SK-N-SH (cell line): ENCODE data around the gene ARHGAP27. TPM values are rescaled to one million over a fixed set of nuclear protein-coding genes. Genes with fewer than 3 reads are reported as not detected.

ENCODE experiments used
- CTCF ChIA-PET: fragments of 300-600, 350-600 bp; formaldehyde crosslinking; extraction: SDS; loops from one replicate; lab custom pipeline; 2021; lab: Yijun Ruan, JAX
- POLR2A ChIA-PET: fragments of 350-600 bp; sonication (Branson Sonifier 250); formaldehyde crosslinking; extraction: SDS; loops from one replicate; lab custom pipeline; 2020; ENCODE audit warnings: antibody characterized with exemption, inconsistent platforms; lab: Yijun Ruan, JAX
- DNase-seq: peaks from one replicate; pipeline ENCODE4 v3.0.0; 2012
- H2AFZ ChIP-seq: fragments of 200-600 bp; sonication (generic); 2 replicates; pipeline ENCODE4 v1.8.1; 2016; ENCODE audit warnings: antibody characterized with exemption, mild to moderate bottlenecking, low read depth
- H3F3A ChIP-seq: fragments of 200-600 bp; sonication (generic); replicated peaks from 2 replicates; pipeline ENCODE3; 2016; ENCODE audit warnings: antibody characterized with exemption, mild to moderate bottlenecking; ENCODE audit not compliant: insufficient read depth
- H3K27ac ChIP-seq, 2 experiments: fragments of 200-500 bp in 1 of 2; fragments of 200-600 bp in 1 of 2; sonication (Bioruptor generic) in 1 of 2; sonication (generic), shearing (Covaris generic) in 1 of 2; 2 replicates each; pipeline versions ENCODE4 v1.5.1 to v1.6.1; 2014 to 2016; ENCODE audit warnings: low read depth in 2 of 2, inconsistent platforms in 1 of 2, low read length in 1 of 2, mild to moderate bottlenecking in 1 of 2, mixed read lengths in 1 of 2
- H3K27me3 ChIP-seq: fragments of 200-600 bp; sonication (generic), shearing (Covaris generic); 2 replicates; pipeline ENCODE4 v1.6.1; 2016; ENCODE audit warnings: mixed run types; ENCODE audit not compliant: insufficient read depth
- H3K36me3 ChIP-seq, 2 experiments: fragments of 200-500 bp in 1 of 2; fragments of 200-600 bp in 1 of 2; sonication (Bioruptor generic) in 1 of 2; sonication (generic) in 1 of 2; replicated peaks in 1 of 2; 2 replicates each; pipeline versions ENCODE3 to v1.5.1; 2014 to 2016; ENCODE audit warnings: low read length in 1 of 2, mild to moderate bottlenecking in 1 of 2; ENCODE audit not compliant: insufficient read depth in 2 of 2, control insufficient read depth in 1 of 2
- H3K4me1 ChIP-seq, 2 experiments: fragments of 200-500 bp in 1 of 2; fragments of 200-600 bp in 1 of 2; sonication (Bioruptor generic) in 1 of 2; sonication (generic), shearing (Covaris generic) in 1 of 2; 2 replicates each; pipeline versions ENCODE4 v1.5.1 to v1.6.1; 2014 to 2016; ENCODE audit warnings: low read depth in 1 of 2, low read length in 1 of 2, mixed run types in 1 of 2; ENCODE audit not compliant: insufficient read depth in 2 of 2, control insufficient read depth in 1 of 2
- H3K4me2 ChIP-seq: fragments of 200-600 bp; sonication (generic), shearing (Covaris generic); 2 replicates; pipeline ENCODE4 v1.6.1; 2017; ENCODE audit warnings: mixed run types
- H3K4me3 ChIP-seq, 2 experiments: fragments of 200-500 bp in 1 of 2; fragments of 200-600 bp in 1 of 2; sonication (Bioruptor generic) in 1 of 2; sonication (generic), shearing (Covaris generic) in 1 of 2; 2 replicates each; pipeline versions ENCODE4 v1.5.1 to v1.8.1; 2014 to 2016; ENCODE audit warnings: low read depth in 2 of 2, inconsistent platforms in 1 of 2, low read length in 1 of 2, mild to moderate bottlenecking in 1 of 2, mixed read lengths in 1 of 2, moderate library complexity in 1 of 2
- H3K79me2 ChIP-seq: fragments of 200-600 bp; sonication (generic); 2 replicates; pipeline ENCODE4 v1.8.1; 2017; ENCODE audit warnings: mild to moderate bottlenecking; ENCODE audit not compliant: insufficient read depth
- H3K9ac ChIP-seq: fragments of 200-600 bp; sonication (generic); 2 replicates; pipeline ENCODE4 v1.6.1; 2017; ENCODE audit warnings: mixed run types
- H3K9me2 ChIP-seq: fragments of 200-600 bp; sonication (generic); 2 replicates; pipeline ENCODE4 v1.6.1; 2017; ENCODE audit warnings: mixed run types
- H3K9me3 ChIP-seq: fragments of 200-600 bp; sonication (generic); 2 replicates; pipeline ENCODE4 v1.6.1; 2017; ENCODE audit warnings: mixed run types, mild to moderate bottlenecking, moderate library complexity
- H4K20me1 ChIP-seq: fragments of 200-600 bp; sonication (generic); 2 replicates; pipeline ENCODE4 v1.6.1; 2017; ENCODE audit warnings: mild to moderate bottlenecking, mixed run types; ENCODE audit not compliant: insufficient read depth
- CHD2 ChIP-seq: fragments of 150-350 bp; IDR thresholded peaks from 2 replicates; pipeline ENCODE4 v1.6.1; 2018; ENCODE audit warnings: low read length; ENCODE audit not compliant: partially characterized antibody
- CTCF ChIP-seq: fragments of 200-600 bp; sonication (generic); IDR thresholded peaks from 2 replicates; pipeline ENCODE4 v1.6.1; 2017; ENCODE audit warnings: antibody characterized with exemption, mild to moderate bottlenecking, moderate library complexity
- EZH2phosphoT487 ChIP-seq: fragments of 200-600 bp; sonication (generic); IDR thresholded peaks from 2 replicates; pipeline ENCODE4 v1.6.1; 2017; ENCODE audit warnings: low read depth, mixed run types, mild to moderate bottlenecking, antibody characterized with exemption, moderate library complexity, borderline replicate concordance
- IRF3 ChIP-seq: fragments of 150-350 bp; IDR thresholded peaks from 2 replicates; pipeline ENCODE4 v1.6.1; 2016; ENCODE audit warnings: mild to moderate bottlenecking, low read depth, low read length
- JUND ChIP-seq: IDR thresholded peaks from 2 replicates; pipeline ENCODE4 v1.4.0; 2012
- MAX ChIP-seq: IDR thresholded peaks from 2 replicates; pipeline ENCODE4 v1.4.0; 2012; ENCODE audit warnings: low read depth
- NFIC ChIP-seq: IDR thresholded peaks from 2 replicates; pipeline ENCODE4 v1.4.0; 2012; ENCODE audit warnings: borderline replicate concordance
- POLR2AphosphoS5 ChIP-seq: IDR thresholded peaks from 2 replicates; pipeline ENCODE4 v1.6.1; 2012; ENCODE audit warnings: low read depth, low read length
- RCOR1 ChIP-seq: fragments of 150-350 bp; IDR thresholded peaks from 2 replicates; pipeline ENCODE4 v1.6.1; 2017; ENCODE audit warnings: antibody characterized with exemption, low read length
- REST ChIP-seq: IDR thresholded peaks from 2 replicates; pipeline ENCODE4 v1.6.1; 2012; ENCODE audit warnings: mild to moderate bottlenecking, low read depth, low read length, moderate library complexity
- RFX5 ChIP-seq: IDR thresholded peaks from 2 replicates; pipeline ENCODE4 v1.6.1; 2012; ENCODE audit warnings: mild to moderate bottlenecking, improper control_type of control experiment, low read length
- ZBTB33 ChIP-seq: IDR thresholded peaks from 2 replicates; pipeline ENCODE4 v1.4.0; 2012; ENCODE audit warnings: low read depth, borderline replicate concordance
- WGBS: methylation state at CpG from one replicate; pipeline ENCODE4 v1.1.6; 2017; ENCODE audit warnings: low lambda C conversion rate; 5-methylcytosine and 5-hydroxymethylcytosine counted together
- polyA plus RNA-seq, 3 experiments: library from polyadenylated mRNA; depleted of rRNA; stranded (reverse); fragments of >200 nt; gene quantifications; 2 replicates each; pipeline ENCODE4 v1.2.3, GENCODE V29; 2012

ARHGAP27 gene
- polyA plus RNA-seq, 1 of the 3 experiments (the other 2 are of a cell fraction) = 2.1 TPM

- no peaks in the 10 kb centered on the region for H3K9me2 ChIP-seq
- no peak overlapping the region for H3K4me2 ChIP-seq
- no peak for DNase-seq
- no peaks in the 10 kb centered on the region for H3K79me2 ChIP-seq
- H3K4me1 ChIP-seq = no peaks in the 10 kb centered on the region
- no peak overlapping the region for H2AFZ ChIP-seq
- H3K4me3 ChIP-seq = no peak overlapping the region
- POLR2A ChIA-PET = no interaction called here
- 91% methylated on average over 2 of the region's 2 CpGs for WGBS
- no peaks in the 10 kb centered on the region for H3K27me3 ChIP-seq
- CTCF ChIA-PET = no interaction called here
- TF ChIP-seq REST = no peak
- TF ChIP-seq IRF3 = no peak
- no peak for TF ChIP-seq POLR2AphosphoS5
- no peak for TF ChIP-seq ZBTB33
- no peak for TF ChIP-seq RFX5
- TF ChIP-seq EZH2phosphoT487 = no peak
- TF ChIP-seq RCOR1 = no peak
- TF ChIP-seq JUND = no peak
- no peak for TF ChIP-seq CTCF
- no peak for TF ChIP-seq CHD2
- TF ChIP-seq MAX = no peak
- no peak for TF ChIP-seq NFIC
- H4K20me1 ChIP-seq = no peaks in the 10 kb centered on the region
- H3K9ac ChIP-seq = no peak overlapping the region
- H3K36me3 ChIP-seq = no peaks in the 10 kb centered on the region
- no peak overlapping the region for H3K27ac ChIP-seq
- no peaks in the 10 kb centered on the region for H3F3A ChIP-seq
- peaks cover 7% of the 10 kb centered on the region for H3K9me3 ChIP-seq
These were observed 80.8 kb downstream of the ARHGAP27 start for GRCh38 chr17:45351831-45352230.
